Aorta (tissue), 5 donors: ENCODE results near the gene MRPL34. TPM values are rescaled to one million over a fixed set of nuclear protein-coding genes. Genes with fewer than 3 reads are reported as not detected.

Experiments used
- ATAC-seq: fragments of 200-7000 bp; cut with Tn5 transposase; one replicate; pipeline ENCODE4 v1.9.1; 2022; ENCODE audit warnings: moderate library complexity; ENCODE audit not compliant: low FRiP score
- DNase-seq, 2 donors: peaks; one replicate each; pipeline ENCODE4 v3.0.0-alpha.2; 2020
- H3K27ac ChIP-seq, 2 donors: one replicate each; pipeline ENCODE4 v1.5.1; 2013; ENCODE audit warnings: low read length in 2 of 2, mild to moderate bottlenecking in 2 of 2, moderate library complexity in 2 of 2, control low read depth in 1 of 2, inconsistent platforms in 1 of 2, low read depth in 1 of 2
- H3K27me3 ChIP-seq, 2 donors: one replicate each; pipeline ENCODE4 v1.6.1; 2013; ENCODE audit warnings: control low read depth in 1 of 2, low read length in 1 of 2, mild to moderate bottlenecking in 1 of 2, moderate library complexity in 1 of 2; ENCODE audit not compliant: insufficient read depth in 2 of 2, control insufficient read depth in 1 of 2
- H3K36me3 ChIP-seq, 2 donors: one replicate each; pipeline ENCODE4 v1.6.1; 2013; ENCODE audit warnings: control low read depth in 1 of 2, low read length in 1 of 2, mild to moderate bottlenecking in 1 of 2; ENCODE audit not compliant: insufficient read depth in 2 of 2, control insufficient read depth in 1 of 2
- H3K4me1 ChIP-seq, 2 donors: one replicate each; pipeline ENCODE4 v1.6.1; 2013; ENCODE audit warnings: low read length in 2 of 2, control low read depth in 1 of 2, mild to moderate bottlenecking in 1 of 2, moderate library complexity in 1 of 2; ENCODE audit not compliant: insufficient read depth in 2 of 2, control insufficient read depth in 1 of 2
- H3K4me3 ChIP-seq, 2 donors: one replicate each; pipeline ENCODE4 v1.5.1; 2013; ENCODE audit warnings: low read length in 2 of 2, control low read depth in 1 of 2, mild to moderate bottlenecking in 1 of 2
- H3K9me3 ChIP-seq: one replicate; pipeline ENCODE4 v1.6.1; 2013; ENCODE audit warnings: mild to moderate bottlenecking, low read length; ENCODE audit not compliant: control insufficient read depth
- WGBS, 2 donors: extraction: QIAGEN DNeasy Blood & Tissue Kit; methylation state at CpG; one replicate each; pipeline ENCODE4 v1.1.7; 2013; 5-methylcytosine and 5-hydroxymethylcytosine counted together
- intact Hi-C, 2 donors: fragments of 100-400 bp; cut with DNase I; formaldehyde crosslinking; loops; one replicate each; pipeline versions ENCODE4 v1.14.2 to v1.15.0; 2022
- polyA plus RNA-seq, 2 donors: library from polyadenylated mRNA; stranded (reverse); fragments of 200-250 nt; gene quantifications; one replicate each; pipeline ENCODE4 v1.2.3, GENCODE V29; 2013
- total RNA-seq, 2 donors: library from RNA; stranded (reverse); fragmentation: NEBNext Ultra II Directional; extraction: Animal tissue kit (Norgen Biotek cat#: 25700); gene quantifications; one replicate each; pipeline ENCODE4 v1.2.1, GENCODE V29; 2021
- donor health status: healthy with polysubstance abuse.
- donor health status: Bipolar disorder and iron deficiency.
- donor health status: DM: no; HTN: no; CAD: no.
- donor health status: DM: no; HTN: no; CAD: no.
- donor health status: DM: yes; HTN: yes; CAD: no.

The MRPL34 gene
- total and polyA plus RNA-seq, 4 donors = 41.9 to 177 (median 94.0) TPM

DNA sequence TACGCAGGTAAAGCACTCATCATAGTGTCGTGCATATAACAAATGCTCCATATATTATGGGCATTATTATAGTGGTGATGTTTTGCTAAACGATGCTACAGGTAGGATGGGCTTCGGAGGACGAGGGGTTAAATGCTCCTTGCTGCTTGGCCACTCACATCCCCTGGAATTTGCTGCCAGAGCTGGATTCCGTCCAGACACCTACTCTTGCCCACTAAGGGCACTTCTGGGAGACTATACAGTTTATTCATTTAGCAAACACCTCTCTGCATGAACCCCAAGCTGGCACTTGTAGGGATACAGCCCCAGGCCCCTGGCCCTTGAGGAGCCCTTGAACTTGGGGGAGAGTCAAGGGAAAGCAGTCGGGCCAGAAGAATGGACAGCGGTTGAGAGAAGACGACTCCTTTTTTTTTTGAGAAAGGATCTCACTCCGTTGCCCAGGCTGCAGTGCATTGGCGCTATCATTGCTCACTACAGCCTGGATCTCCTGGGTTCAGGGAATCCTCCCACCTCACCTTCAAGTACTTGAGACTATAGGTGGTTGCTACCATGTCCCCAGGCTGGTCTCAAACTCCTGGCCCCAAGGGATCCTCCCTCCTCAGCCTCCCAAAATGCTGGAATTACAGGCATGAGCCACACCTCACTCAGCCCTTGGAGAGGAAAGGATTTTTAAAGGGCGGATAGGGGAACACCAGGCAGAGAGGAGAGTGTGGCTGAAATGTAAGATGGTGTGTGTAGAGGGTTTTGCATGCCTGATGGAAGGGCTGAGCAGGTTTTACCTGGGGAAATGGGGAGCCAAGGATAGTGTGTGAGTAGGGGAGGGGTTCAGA is 1.1 kb upstream of the MRPL34 start:
- no peak for ATAC-seq
- H3K4me1 ChIP-seq = no peaks in the 10 kb centered on the region
- H3K36me3 ChIP-seq = no peaks in the 10 kb centered on the region
- no peak overlapping the region for H3K4me3 ChIP-seq
- H3K9me3 ChIP-seq = no peaks in the 10 kb centered on the region
- WGBS, 2 donors = 46% methylated on average over 12 of the region's 12 CpGs
- H3K27ac ChIP-seq = peak overlapping the region in 1 of 2 donors; percentile 13
- intact Hi-C loops = loop anchor here in 1 of 2 donors (2.0 to 5.0 kb wide), 2 partner anchors 32 to 88 kb away; partner anchors contain the start of genes CCDC194 and GTPBP3
- H3K27me3 ChIP-seq = no peaks in the 10 kb centered on the region
- DNase-seq = peak in 1 of 2 donors; percentile 43

DNA sequence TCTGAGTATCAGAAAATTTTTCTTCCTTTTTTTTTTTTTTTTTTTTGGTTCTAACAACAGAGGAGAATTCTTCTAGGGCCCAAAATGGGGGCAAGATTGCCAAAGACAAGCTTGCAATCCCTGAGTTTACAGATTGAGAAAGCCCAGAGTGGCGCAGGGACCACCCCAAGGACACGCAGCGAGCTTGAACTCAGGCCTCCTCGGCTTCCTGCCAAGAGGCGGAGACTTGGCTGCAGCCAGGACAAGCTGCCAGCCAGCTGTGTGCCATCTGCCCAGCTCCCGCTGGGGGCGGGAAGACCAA is 506 bp upstream of the MRPL34 start:
- no peaks in the 10 kb centered on the region for H3K4me1 ChIP-seq
- no peak for DNase-seq
- WGBS, 2 donors = 5% methylated on average over 7 of the region's 7 CpGs

DNA sequence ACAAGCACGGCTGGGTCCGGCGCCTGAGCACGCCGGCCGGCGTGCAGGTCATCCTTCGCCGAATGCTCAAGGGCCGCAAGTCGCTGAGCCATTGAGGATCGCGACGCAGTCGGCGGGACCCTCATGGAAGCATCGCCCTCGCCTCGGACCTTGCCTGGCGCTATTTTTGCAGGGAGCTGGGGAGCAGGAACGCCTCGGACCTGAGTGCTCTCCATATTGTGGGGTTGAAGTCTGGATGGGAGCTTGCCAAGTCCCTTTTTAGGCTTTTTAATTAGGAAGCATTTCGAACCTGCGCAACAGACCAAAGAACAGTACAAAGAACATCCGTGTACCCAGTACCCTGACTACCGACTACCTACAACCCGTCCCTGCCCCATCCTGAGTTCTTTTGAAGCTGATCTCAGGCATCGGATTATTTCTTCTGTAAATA is 628 bp downstream of the MRPL34 start:
- H3K9me3 ChIP-seq = no peaks in the 10 kb centered on the region
- 5 to 6% methylated on average over 28 of the region's 28 CpGs for WGBS, 2 donors
- no peaks in the 10 kb centered on the region for H3K36me3 ChIP-seq
- H3K27me3 ChIP-seq = no peaks in the 10 kb centered on the region
- peak; percentile 61 to 82 for DNase-seq
- intact Hi-C loops = no loop called here
- no peak for ATAC-seq
- no peaks in the 10 kb centered on the region for H3K4me1 ChIP-seq
- peak overlapping the region in 1 of 2 donors; percentile 68 for H3K27ac ChIP-seq
- H3K4me3 ChIP-seq = peak overlapping the region; percentile 20 to 53

More for the DNA sequence above, 506 bp upstream of the MRPL34 start:
- intact Hi-C loops = loop anchor here in 1 of 2 donors (2.0 kb wide), 1 partner anchor 32 kb away; the partner anchor contains the start of gene GTPBP3
- Histone ChIP-seq H3K27me3 (no peaks in the 10 kb centered on the region), H3K36me3 (no peaks in the 10 kb centered on the region), H3K9me3 (no peaks in the 10 kb centered on the region), H3K27ac (peak overlapping the region in 1 of 2 donors; percentile 27), H3K4me3 (no peak overlapping the region)
- ATAC-seq = no peak

DNA sequence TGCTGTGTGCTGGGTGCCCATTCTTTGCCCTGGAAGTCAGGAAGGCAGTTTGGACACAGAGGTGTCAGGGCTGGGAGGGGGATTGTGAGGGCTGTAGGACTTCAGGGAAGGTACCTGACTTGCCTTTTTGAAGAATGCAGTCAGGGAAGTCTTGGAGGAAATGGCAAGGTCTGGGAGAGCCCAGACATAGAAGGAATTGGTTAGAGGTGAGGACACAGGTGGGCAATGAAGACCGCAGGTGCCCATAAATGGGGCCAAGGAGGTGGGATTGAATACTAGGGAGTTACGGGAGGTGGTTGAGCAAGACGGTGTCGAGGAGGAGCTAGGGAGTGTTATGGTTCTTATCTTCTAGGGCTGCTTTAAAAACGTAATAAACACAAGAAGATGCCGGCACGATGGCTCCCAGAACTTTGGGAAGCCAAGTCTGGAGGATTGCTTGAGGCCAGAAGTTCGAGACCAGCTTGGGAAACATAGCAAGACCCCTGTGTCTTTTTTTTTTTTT is 2.3 kb downstream of the MRPL34 start:
- no peaks in the 10 kb centered on the region for H3K4me1 ChIP-seq
- no peak overlapping the region for H3K27ac ChIP-seq
- no peak for ATAC-seq

DNA sequence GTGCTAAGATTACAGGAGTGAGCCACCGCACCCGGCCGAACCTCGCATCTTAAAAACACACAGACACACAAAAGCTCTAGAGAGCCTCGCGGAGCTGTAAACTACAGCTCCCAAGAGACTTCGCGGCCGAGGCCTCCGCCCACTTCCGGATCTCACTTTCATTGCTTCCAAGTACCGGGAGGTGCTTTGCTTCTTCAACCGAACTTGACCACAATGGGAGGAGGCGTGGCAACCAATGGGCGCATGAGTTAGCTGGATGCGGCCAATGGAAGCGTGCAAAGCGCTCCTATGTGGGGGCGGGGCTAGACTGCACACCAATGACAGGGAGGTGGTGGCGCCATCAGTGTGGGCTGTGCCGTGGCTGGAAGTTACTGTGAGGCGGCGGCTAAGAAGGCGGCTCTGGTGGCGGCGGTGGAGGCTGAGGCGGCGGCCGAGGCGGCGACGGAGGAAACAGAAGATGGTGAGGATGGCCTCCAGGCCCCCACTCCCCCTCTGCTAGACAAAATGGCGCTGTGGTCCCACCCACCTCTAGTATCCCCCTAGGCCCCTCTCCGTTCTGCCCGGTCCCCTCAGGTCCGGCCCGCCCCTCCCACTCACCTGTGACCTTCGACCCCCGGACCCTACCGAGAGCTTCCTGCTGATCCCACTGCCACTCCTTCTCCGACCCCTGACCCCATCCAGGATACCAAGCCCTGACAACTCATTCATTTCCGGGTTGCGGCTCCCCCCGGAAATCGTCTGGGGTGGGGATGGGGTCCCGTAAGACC is 3.7 kb downstream of the MRPL34 start, which contains the start of gene DDA1:
DDA1 (plus strand) TSS at position 366 of the 767 bp plus-strand sequence; CDS start at position 458, 92 bp downstream.
- Histone ChIP-seq H3K36me3 (peaks cover 0 to 1% of the 10 kb centered on the region in 2 donors), H3K4me1 (no peaks in the 10 kb centered on the region), H3K9me3 (no peaks in the 10 kb centered on the region), H3K27me3 (no peaks in the 10 kb centered on the region), H3K27ac (peak within 1 kb of the TSS in 1 of 2 donors; percentile 4), H3K4me3 (peak within 1 kb of the TSS; percentile 62 to 76)
- 0 to 1% methylated on average over 44 to 46 of the region's 46 CpGs for WGBS, 2 donors
- ATAC-seq (peak; percentile 94), DNase-seq (peak; percentile 99 to 100)
- intact Hi-C loops = no loop called here

More for the DNA sequence above, 2.3 kb downstream of the MRPL34 start:
- no peaks in the 10 kb centered on the region for H3K9me3 ChIP-seq
- WGBS, 2 donors = 86 to 87% methylated on average over 8 of the region's 8 CpGs
- no peaks in the 10 kb centered on the region for H3K27me3 ChIP-seq
- H3K4me3 ChIP-seq = no peak overlapping the region
- no peaks in the 10 kb centered on the region for H3K36me3 ChIP-seq
- no peak for DNase-seq
- intact Hi-C loops = no loop called here

DNA sequence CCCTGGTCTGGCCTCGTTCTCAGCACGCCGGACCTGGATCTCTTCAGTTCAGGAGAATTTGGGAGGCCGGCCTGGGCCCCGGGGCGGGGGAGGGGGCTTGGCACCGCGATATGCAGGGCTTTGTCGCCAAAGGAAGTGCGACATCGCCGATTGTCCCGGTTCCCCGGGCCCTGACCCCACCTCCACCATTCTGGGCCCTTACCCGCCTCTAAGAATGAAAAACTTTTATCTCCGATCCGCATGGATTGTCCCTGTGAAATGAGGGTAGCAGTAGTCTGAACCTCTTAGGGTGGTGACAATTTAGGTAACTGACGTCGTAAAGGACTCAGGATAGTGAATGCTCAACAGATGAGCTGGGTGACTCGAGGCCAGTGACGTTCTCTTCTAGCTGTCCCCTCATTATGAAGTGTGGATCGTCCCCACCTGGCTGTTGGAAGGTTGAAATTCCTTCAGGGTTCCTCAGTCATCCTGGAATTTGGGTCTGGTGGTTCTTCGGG is 4.3 kb downstream of the MRPL34 start:
- Histone ChIP-seq H3K9me3 (no peaks in the 10 kb centered on the region), H3K4me1 (no peaks in the 10 kb centered on the region), H3K4me3 (peak overlapping the region; percentile 62 to 76), H3K36me3 (peaks cover 0 to 4% of the 10 kb centered on the region in 2 donors), H3K27me3 (no peaks in the 10 kb centered on the region), H3K27ac (no peak overlapping the region)
- intact Hi-C loops = no loop called here
- WGBS, 2 donors = 5 to 6% methylated on average over 23 of the region's 23 CpGs
- ATAC-seq = no peak
- no peak for DNase-seq

DNA sequence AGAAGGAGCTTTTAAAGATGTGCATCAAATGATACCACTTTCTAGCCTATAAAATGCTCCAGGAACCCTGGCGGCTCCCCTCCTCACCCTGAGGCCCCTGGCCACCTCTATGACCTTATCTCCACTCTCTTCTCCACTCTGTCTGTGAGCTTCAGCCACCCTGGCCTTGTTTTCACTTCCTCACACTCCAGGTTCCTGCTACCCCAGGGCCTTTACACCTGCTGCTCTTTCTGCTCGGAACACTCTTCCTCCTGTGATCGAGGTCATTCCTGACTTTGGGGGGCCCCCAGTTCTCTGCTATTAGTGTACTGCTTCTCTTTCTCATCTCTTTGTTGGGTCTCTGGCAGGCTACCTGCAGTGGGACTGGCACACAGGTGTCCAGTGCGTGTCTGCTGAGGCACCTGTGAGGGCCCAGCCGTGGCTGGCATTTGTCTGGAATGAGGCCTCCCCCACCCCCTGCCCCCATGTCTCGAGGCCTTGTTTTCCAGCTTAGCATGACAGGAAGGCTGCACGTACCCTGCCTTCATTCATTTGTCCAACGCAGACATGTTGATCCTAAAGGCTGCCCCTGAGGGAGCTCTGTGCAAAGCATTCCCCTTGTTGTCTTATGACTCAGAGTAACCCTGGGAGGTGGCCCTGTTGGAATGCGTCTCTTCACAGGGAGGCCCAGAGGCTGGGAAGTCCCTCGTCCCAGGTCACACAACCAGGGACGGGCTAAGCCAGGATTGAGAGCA is 6.0 kb downstream of the MRPL34 start:
- DNase-seq (no peak), ATAC-seq (no peak)
- Histone ChIP-seq H3K36me3 (peaks cover 0 to 4% of the 10 kb centered on the region in 2 donors), H3K27me3 (no peaks in the 10 kb centered on the region), H3K4me1 (no peaks in the 10 kb centered on the region), H3K9me3 (no peaks in the 10 kb centered on the region), H3K4me3 (no peak overlapping the region), H3K27ac (no peak overlapping the region)
- intact Hi-C loops = no loop called here
- WGBS, 2 donors = 56 to 58% methylated on average over 11 of the region's 11 CpGs
